H9 (cell line): Measurements from ENCODE around the gene USP44. TPM values are rescaled to one million over a fixed set of nuclear protein-coding genes. Genes with fewer than 3 reads are reported as not detected.

Source experiments
- DNase-seq: peaks from one replicate; pipeline ENCODE4 v3.0.0-alpha.2; 2017
- H2AFZ ChIP-seq: one replicate; pipeline ENCODE4 v1.6.1; 2013; ENCODE audit warnings: mild to moderate bottlenecking, low read length, control low read depth, moderate library complexity
- H2AK5ac ChIP-seq: 2 replicates; pipeline ENCODE4 v1.6.1; 2013; ENCODE audit warnings: low read length, control low read depth, mixed read lengths; ENCODE audit not compliant: insufficient read length
- H2BK120ac ChIP-seq: one replicate; pipeline ENCODE4 v1.6.1; 2013; ENCODE audit warnings: low read depth, mild to moderate bottlenecking, low read length, control low read depth, inconsistent platforms; ENCODE audit not compliant: poor library complexity, severe bottlenecking
- H2BK12ac ChIP-seq: 2 replicates; pipeline ENCODE4 v1.6.1; 2013; ENCODE audit warnings: low read length, control low read depth, mixed read lengths, low read depth; ENCODE audit not compliant: insufficient read length
- H2BK15ac ChIP-seq: 2 replicates; pipeline ENCODE4 v1.6.1; 2013; ENCODE audit warnings: low read depth, low read length, control low read depth
- H2BK20ac ChIP-seq: one replicate; pipeline ENCODE4 v1.6.1; 2013; ENCODE audit warnings: low read depth, mild to moderate bottlenecking, low read length, control low read depth, inconsistent platforms; ENCODE audit not compliant: poor library complexity, severe bottlenecking
- H2BK5ac ChIP-seq: 2 replicates; pipeline ENCODE4 v1.6.1; 2013; ENCODE audit warnings: low read length, control low read depth, mixed read lengths; ENCODE audit not compliant: insufficient read length
- H3K14ac ChIP-seq: 2 replicates; pipeline ENCODE4 v1.6.1; 2013; ENCODE audit warnings: low read length, control low read depth; ENCODE audit not compliant: insufficient read depth
- H3K18ac ChIP-seq: 2 replicates; pipeline ENCODE4 v1.6.1; 2013; ENCODE audit warnings: low read depth, mild to moderate bottlenecking, mixed read lengths, low read length, control low read depth; ENCODE audit not compliant: insufficient read length
- H3K23ac ChIP-seq: 2 replicates; pipeline ENCODE4 v1.6.1; 2013; ENCODE audit warnings: low read length, control low read depth, mixed read lengths, low read depth; ENCODE audit not compliant: insufficient read length
- H3K23me2 ChIP-seq: 2 replicates; pipeline ENCODE4 v1.6.1; 2013; ENCODE audit warnings: low read depth, mild to moderate bottlenecking, mixed read lengths, low read length, control low read depth; ENCODE audit not compliant: insufficient read length, poor library complexity, severe bottlenecking
- H3K27ac ChIP-seq: 2 replicates; pipeline ENCODE4 v1.5.1; 2013; ENCODE audit warnings: low read length, control low read depth, mixed read lengths, low read depth; ENCODE audit not compliant: insufficient read length
- H3K27me3 ChIP-seq: 2 replicates; pipeline ENCODE4 v1.6.1; 2013; ENCODE audit warnings: low read length, control low read depth, inconsistent platforms; ENCODE audit not compliant: insufficient read depth
- H3K4ac ChIP-seq: 2 replicates; pipeline ENCODE4 v1.6.1; 2013; ENCODE audit warnings: low read depth, mild to moderate bottlenecking, control low read depth, inconsistent platforms, low read length, moderate library complexity
- H3K4me1 ChIP-seq: 2 replicates; pipeline ENCODE4 v1.6.1; 2013; ENCODE audit warnings: low read length, control low read depth, inconsistent platforms; ENCODE audit not compliant: insufficient read depth
- H3K4me2 ChIP-seq: 2 replicates; pipeline ENCODE4 v1.6.1; 2013; ENCODE audit warnings: low read length, control low read depth, mixed read lengths; ENCODE audit not compliant: insufficient read length, insufficient read depth
- H3K56ac ChIP-seq: 2 replicates; pipeline ENCODE4 v1.6.1; 2013; ENCODE audit warnings: low read depth, mild to moderate bottlenecking, mixed read lengths, low read length, control low read depth; ENCODE audit not compliant: insufficient read length
- H3K79me1 ChIP-seq: 2 replicates; pipeline ENCODE4 v1.6.1; 2013; ENCODE audit warnings: low read depth, mild to moderate bottlenecking, moderate library complexity, low read length, control low read depth, inconsistent platforms; ENCODE audit not compliant: insufficient read depth, poor library complexity, severe bottlenecking
- H3K79me2 ChIP-seq: 2 replicates; pipeline ENCODE4 v1.6.1; 2013; ENCODE audit warnings: low read length, control low read depth, inconsistent platforms; ENCODE audit not compliant: insufficient read depth
- H3K9ac ChIP-seq: 2 replicates; pipeline ENCODE4 v1.6.1; 2013; ENCODE audit warnings: low read length, control low read depth, mixed read lengths; ENCODE audit not compliant: insufficient read length; ENCODE audit errors: extremely low read depth
- H3K9me3 ChIP-seq: one replicate; pipeline ENCODE4 v1.6.1; 2013; ENCODE audit warnings: low read depth, low read length, inconsistent platforms; ENCODE audit not compliant: control insufficient read depth
- H3T11ph ChIP-seq: one replicate; pipeline ENCODE4 v1.6.1; 2013; ENCODE audit warnings: mild to moderate bottlenecking, low read length, control low read depth, inconsistent platforms
- H4K20me1 ChIP-seq: one replicate; pipeline ENCODE4 v1.6.1; 2013; ENCODE audit not compliant: control insufficient read depth, insufficient read length, insufficient read depth
- H4K5ac ChIP-seq: 2 replicates; pipeline ENCODE4 v1.6.1; 2013; ENCODE audit warnings: low read depth, mild to moderate bottlenecking, mixed read lengths, low read length, control low read depth; ENCODE audit not compliant: insufficient read length
- H4K8ac ChIP-seq: replicated peaks from 2 replicates; pipeline ENCODE4 v1.6.1; 2013; ENCODE audit warnings: low read length, control low read depth, mixed read lengths, low read depth; ENCODE audit not compliant: insufficient read length
- H4K91ac ChIP-seq: 2 replicates; pipeline ENCODE4 v1.6.1; 2013; ENCODE audit warnings: low read depth, mild to moderate bottlenecking, moderate library complexity, mixed read lengths, low read length, control low read depth; ENCODE audit not compliant: insufficient read length
- H3K27ac Mint-ChIP-seq, 3 experiments: 2 replicates in 2 of 3; 3 replicates in 1 of 3; pipeline ENCODE4 v1.8.0; 2020 to 2021; ENCODE audit warnings: mixed read lengths in 3 of 3, mild to moderate bottlenecking in 1 of 3, moderate library complexity in 1 of 3
- H3K27me3 Mint-ChIP-seq: 2 replicates; pipeline ENCODE4 v1.8.0; 2021; ENCODE audit warnings: low read depth, mild to moderate bottlenecking, moderate library complexity, mixed read lengths
- H3K36me3 Mint-ChIP-seq, 3 experiments: 2 replicates in 2 of 3; 3 replicates in 1 of 3; pipeline ENCODE4 v1.8.0; 2020 to 2021; ENCODE audit warnings: low read depth in 3 of 3, mixed read lengths in 3 of 3; ENCODE audit not compliant: insufficient read depth in 1 of 3
- H3K4me1 Mint-ChIP-seq, 2 experiments: 2 replicates each; pipeline ENCODE4 v1.8.0; 2020; ENCODE audit warnings: mixed read lengths in 2 of 2
- H3K4me3 Mint-ChIP-seq, 2 experiments: 2 replicates in 1 of 2; 3 replicates in 1 of 2; pipeline ENCODE4 v1.8.0; 2020 to 2021; ENCODE audit warnings: mild to moderate bottlenecking in 2 of 2, mixed read lengths in 2 of 2, moderate library complexity in 1 of 2
- H3K9me3 Mint-ChIP-seq, 2 experiments: 2 replicates in 1 of 2; 3 replicates in 1 of 2; pipeline ENCODE4 v1.8.0; 2020; ENCODE audit warnings: mild to moderate bottlenecking in 2 of 2, mixed read lengths in 2 of 2, moderate library complexity in 1 of 2
- CTCF ChIP-seq: fragments of 200-600 bp; sonication (generic); conservative IDR thresholded peaks from 3 replicates; pipeline ENCODE4 v1.8.0; 2021; ENCODE audit warnings: antibody characterized with exemption, mild to moderate bottlenecking
- WGBS: extraction: QIAGEN DNeasy Blood & Tissue Kit; methylation state at CpG from one replicate; pipeline ENCODE4 v1.1.7; 2013; ENCODE audit warnings: missing lambda C conversion rate, low lambda C conversion rate, mixed read lengths; ENCODE audit not compliant: insufficient read length; ENCODE audit errors: extremely low coverage; 5-methylcytosine and 5-hydroxymethylcytosine counted together
- total RNA-seq: library from RNA; stranded (reverse); gene quantifications from 2 replicates; pipeline ENCODE4 v1.2.1, GENCODE V29; 2021

Gene USP44
- total RNA-seq, 1 experiment from 2014 or later, result 185 TPM

GRCh38 chr12:95513599-95513998 lies 37.7 kb downstream of the USP44 start:
- H3K4me2 ChIP-seq, result no peak overlapping the region
- no peaks in the 10 kb centered on the region for H3K79me1 ChIP-seq
- Mint-ChIP-seq H3K4me3 (no peak overlapping the region), H3K27ac (no peak overlapping the region), H3K4me1 (no peaks in the 10 kb centered on the region), H3K9me3 (no peaks in the 10 kb centered on the region), H3K36me3 (peaks cover 30 to 86% (median 62%) of the 10 kb centered on the region in 3 experiments; a peak in 6 of 7 replicates), H3K27me3 (no peaks in the 10 kb centered on the region)
- H2BK12ac ChIP-seq, result no peak overlapping the region
- no peaks in the 10 kb centered on the region for H3K9me3 ChIP-seq
- H3K79me2 ChIP-seq, result no peaks in the 10 kb centered on the region
- no peak overlapping the region for H4K91ac ChIP-seq
- H3K23me2 ChIP-seq, result no peaks in the 10 kb centered on the region
- no peak for TF ChIP-seq CTCF
- H2AK5ac ChIP-seq, result no peak overlapping the region
- no peak overlapping the region for H3K56ac ChIP-seq
- no peak overlapping the region for H2BK15ac ChIP-seq
- WGBS, result no CpG with 5 or more reads among the region's 5 CpGs
- no peaks in the 10 kb centered on the region for H3K27me3 ChIP-seq
- no peak overlapping the region for H2AFZ ChIP-seq
- no peak for DNase-seq
- H3K9ac ChIP-seq, result no peak overlapping the region
- H3K4ac ChIP-seq, result no peak overlapping the region
- no peak overlapping the region for H3K14ac ChIP-seq
- no peak overlapping the region for H2BK20ac ChIP-seq
- no peak overlapping the region for H2BK5ac ChIP-seq
- H4K5ac ChIP-seq, result no peak overlapping the region
- H2BK120ac ChIP-seq, result no peak overlapping the region
- H3K4me1 ChIP-seq, result no peaks in the 10 kb centered on the region
- no peak overlapping the region for H3K23ac ChIP-seq
- no peak overlapping the region for H3K18ac ChIP-seq
- H3K27ac ChIP-seq, result no peak overlapping the region
- H4K8ac ChIP-seq, result no peak overlapping the region
- H4K20me1 ChIP-seq, result no peaks in the 10 kb centered on the region
- H3T11ph ChIP-seq, result no peak overlapping the region
